Gastroesophageal sphincter (tissue), 4 donors: ENCODE data around the gene ADGRG6. TPM values are rescaled to one million over a fixed set of nuclear protein-coding genes. Genes with fewer than 3 reads are reported as not detected.

Experiments used
- ATAC-seq: fragments of 150-250 bp; one replicate; pipeline ENCODE4 v1.9.1; 2016; ENCODE audit warnings: mild to moderate bottlenecking, moderate library complexity
- H3K27ac ChIP-seq, 4 donors: fragments of 200-600 bp; sonication (generic) in 3 of 4; 1 replicate in 3 of 4; 2 replicates in 1 of 4; pipeline ENCODE4 v1.5.1; 2016 to 2019
- H3K27me3 ChIP-seq: fragments of 200-600 bp; sonication (generic); one replicate; pipeline ENCODE4 v1.5.1; 2019
- H3K36me3 ChIP-seq, 2 donors: fragments of 200-600 bp; sonication (generic); one replicate each; pipeline ENCODE4 v1.5.1; 2019; ENCODE audit warnings: control low read depth in 1 of 2
- H3K4me1 ChIP-seq, 3 donors: fragments of 200-600 bp; sonication (generic); 1 replicate in 2 of 3; 2 replicates in 1 of 3; pipeline ENCODE4 v1.5.1; 2016 to 2019; ENCODE audit warnings: control low read depth in 2 of 3
- H3K4me3 ChIP-seq, 2 donors: fragments of 200-600 bp; sonication (generic); one replicate each; pipeline ENCODE4 v1.5.1; 2019; ENCODE audit warnings: mild to moderate bottlenecking in 1 of 2, moderate library complexity in 1 of 2
- H3K9me3 ChIP-seq, 3 donors: fragments of 200-600 bp; sonication (generic); one replicate each; pipeline ENCODE4 v1.5.1; 2017 to 2019; ENCODE audit warnings: control low read depth in 2 of 3
- EP300 ChIP-seq: sonication (generic); formaldehyde crosslinking; IDR thresholded peaks from one replicate; pipeline ENCODE4 v1.6.1; 2017; ENCODE audit warnings: antibody characterized with exemption, mild to moderate bottlenecking
- POLR2A ChIP-seq, 2 donors: fragments of 450-650 bp; IDR thresholded peaks; one replicate each; pipeline ENCODE4 v1.6.1; 2017; ENCODE audit warnings: antibody characterized with exemption in 2 of 2, mild to moderate bottlenecking in 2 of 2, moderate library complexity in 1 of 2
- POLR2AphosphoS5 ChIP-seq: sonication (generic); formaldehyde crosslinking; IDR thresholded peaks from one replicate; pipeline ENCODE4 v1.6.1; 2017; ENCODE audit warnings: antibody characterized with exemption
- WGBS, 2 donors: methylation state at CpG; one replicate each; pipeline ENCODE4 v1.1.5; 2018; ENCODE audit warnings: low coverage in 1 of 2; 5-methylcytosine and 5-hydroxymethylcytosine counted together
- total RNA-seq, 4 donors: library from RNA; depleted of rRNA; stranded (reverse); fragments of >200 nt; gene quantifications; one replicate each; pipeline ENCODE4 v1.1.0, GENCODE V29; 2016
- TF ChIP-seq, protein P1 (sequence below), 4 experiments: fragments of 200-600 bp in 2 of 4; fragments of 450-650 bp in 2 of 4; sonication (generic) in 1 of 4; IDR thresholded peaks; one replicate each; pipeline ENCODE4 v1.5.1; 2017 to 2019; ENCODE audit warnings: antibody characterized with exemption in 4 of 4, mild to moderate bottlenecking in 2 of 4, moderate library complexity in 2 of 4

Gene ADGRG6
- total RNA-seq, 4 donors from 2014 or later, result 8.3 to 14.4 (median 11.4) TPM

- Histone ChIP-seq H3K4me3 (no peak overlapping the region), H3K4me1 (no peaks in the 10 kb centered on the region), H3K27me3 (no peaks in the 10 kb centered on the region), H3K9me3 (no peaks in the 10 kb centered on the region), H3K36me3 (no peaks in the 10 kb centered on the region), H3K27ac (no peak overlapping the region)
- ATAC-seq, result no peak
- TF ChIP-seq EP300 (no peak), POLR2A (IDR thresholded peaks at IDR 0.05) (no peak), POLR2AphosphoS5 (no peak)
- TF ChIP-seq, protein P1, sequence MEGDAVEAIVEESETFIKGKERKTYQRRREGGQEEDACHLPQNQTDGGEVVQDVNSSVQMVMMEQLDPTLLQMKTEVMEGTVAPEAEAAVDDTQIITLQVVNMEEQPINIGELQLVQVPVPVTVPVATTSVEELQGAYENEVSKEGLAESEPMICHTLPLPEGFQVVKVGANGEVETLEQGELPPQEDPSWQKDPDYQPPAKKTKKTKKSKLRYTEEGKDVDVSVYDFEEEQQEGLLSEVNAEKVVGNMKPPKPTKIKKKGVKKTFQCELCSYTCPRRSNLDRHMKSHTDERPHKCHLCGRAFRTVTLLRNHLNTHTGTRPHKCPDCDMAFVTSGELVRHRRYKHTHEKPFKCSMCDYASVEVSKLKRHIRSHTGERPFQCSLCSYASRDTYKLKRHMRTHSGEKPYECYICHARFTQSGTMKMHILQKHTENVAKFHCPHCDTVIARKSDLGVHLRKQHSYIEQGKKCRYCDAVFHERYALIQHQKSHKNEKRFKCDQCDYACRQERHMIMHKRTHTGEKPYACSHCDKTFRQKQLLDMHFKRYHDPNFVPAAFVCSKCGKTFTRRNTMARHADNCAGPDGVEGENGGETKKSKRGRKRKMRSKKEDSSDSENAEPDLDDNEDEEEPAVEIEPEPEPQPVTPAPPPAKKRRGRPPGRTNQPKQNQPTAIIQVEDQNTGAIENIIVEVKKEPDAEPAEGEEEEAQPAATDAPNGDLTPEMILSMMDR (IDR thresholded peaks at IDR 0.05), result no peak
- 77 to 100% methylated on average over 1 to 2 of the region's 2 CpGs for WGBS, 2 donors
These were observed 26.3 kb downstream of the ADGRG6 start for GRCh38 chr6:142328070-142328469.

GRCh38 chr6:142329486-142330113 lies 27.8 kb downstream of the ADGRG6 start:
- no peak overlapping the region for H3K27ac ChIP-seq
- H3K27me3 ChIP-seq, result no peaks in the 10 kb centered on the region
- no peaks in the 10 kb centered on the region for H3K9me3 ChIP-seq
- ATAC-seq, result no peak
- no peaks in the 10 kb centered on the region for H3K36me3 ChIP-seq
- TF ChIP-seq EP300, result no peak
- TF ChIP-seq POLR2AphosphoS5, result no peak
- TF ChIP-seq POLR2A (IDR thresholded peaks at IDR 0.05), result no peak
- TF ChIP-seq, protein P1 (IDR thresholded peaks at IDR 0.05), result no peak
- no peaks in the 10 kb centered on the region for H3K4me1 ChIP-seq
- H3K4me3 ChIP-seq, result no peak overlapping the region
- WGBS, 2 donors, result 68 to 78% methylated on average over 3 of the region's 3 CpGs

GRCh38 chr6:142331075-142331551 lies 29.3 kb downstream of the ADGRG6 start:
- Histone ChIP-seq H3K9me3 (no peaks in the 10 kb centered on the region), H3K4me3 (no peak overlapping the region), H3K36me3 (no peaks in the 10 kb centered on the region), H3K27ac (no peak overlapping the region), H3K27me3 (no peaks in the 10 kb centered on the region), H3K4me1 (no peaks in the 10 kb centered on the region)
- no peak for ATAC-seq
- WGBS, 2 donors, result 52 to 69% methylated on average over 2 of the region's 2 CpGs
- no peak for TF ChIP-seq EP300
- TF ChIP-seq POLR2AphosphoS5, result no peak
- TF ChIP-seq, protein P1 (IDR thresholded peaks at IDR 0.05), result no peak
- TF ChIP-seq POLR2A (IDR thresholded peaks at IDR 0.05), result no peak

DNA sequence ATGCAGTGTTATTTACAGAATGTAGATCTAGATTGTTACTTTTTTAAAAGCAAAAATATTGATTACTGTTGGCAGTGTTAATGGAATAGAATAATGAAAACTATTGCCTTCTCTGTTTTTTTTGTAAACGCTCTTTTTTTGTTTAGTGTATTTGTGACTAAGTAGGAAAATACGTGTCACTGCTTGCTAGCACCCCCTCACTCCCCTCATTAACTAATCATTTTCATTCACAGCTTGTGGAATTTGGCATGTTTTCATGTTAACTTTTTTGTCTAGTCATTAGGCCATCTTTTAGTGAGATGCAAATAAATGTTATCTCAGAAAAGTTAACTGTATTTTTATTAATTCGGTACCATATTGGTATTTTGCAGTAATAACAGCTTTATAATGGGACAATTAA lies 29.8 kb downstream of the ADGRG6 start:
- no peaks in the 10 kb centered on the region for H3K27me3 ChIP-seq
- ATAC-seq, result no peak
- no peak for TF ChIP-seq POLR2A (IDR thresholded peaks at IDR 0.05)
- TF ChIP-seq, protein P1 (IDR thresholded peaks at IDR 0.05), result no peak
- TF ChIP-seq POLR2AphosphoS5, result no peak
- no peak for TF ChIP-seq EP300
- no peaks in the 10 kb centered on the region for H3K9me3 ChIP-seq
- WGBS, 2 donors, result 65 to 76% methylated on average over 3 of the region's 3 CpGs
- H3K36me3 ChIP-seq, result no peaks in the 10 kb centered on the region
- H3K4me1 ChIP-seq, result no peaks in the 10 kb centered on the region
- H3K4me3 ChIP-seq, result no peak overlapping the region
- no peak overlapping the region for H3K27ac ChIP-seq

DNA sequence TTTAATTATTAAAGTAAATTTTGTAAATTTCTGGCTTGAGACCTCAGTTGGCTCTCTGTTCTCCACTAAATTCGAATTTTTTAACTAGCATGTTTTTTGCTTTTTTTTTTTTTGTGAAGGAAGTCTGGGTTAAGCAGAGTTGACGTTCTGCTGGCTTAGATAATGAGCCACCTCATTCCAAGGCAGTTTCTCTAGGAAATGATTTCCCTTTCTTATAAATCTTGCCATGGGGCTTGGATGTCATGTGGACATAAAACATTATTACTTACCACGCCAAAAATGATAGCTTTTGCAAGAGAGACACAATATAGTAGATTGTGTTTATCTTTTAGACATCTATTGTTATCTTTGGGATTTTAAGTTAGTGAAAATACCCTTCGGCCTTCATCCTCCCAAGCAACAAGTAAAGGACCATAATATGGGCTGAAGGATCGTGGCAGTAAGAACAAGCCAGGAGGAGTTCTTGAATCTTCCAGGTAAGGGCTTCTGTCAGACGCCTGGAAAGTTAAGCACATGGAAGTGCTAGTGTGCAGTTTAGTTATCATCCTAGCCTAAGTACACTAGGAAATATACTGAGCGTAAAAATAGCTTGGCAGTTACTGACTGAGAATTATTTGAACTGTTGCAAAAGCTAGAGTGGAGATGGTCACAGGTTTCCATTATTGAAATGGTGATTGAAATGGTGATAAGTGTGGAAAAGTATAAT lies 30.7 kb downstream of the ADGRG6 start:
- H3K27ac ChIP-seq, result no peak overlapping the region
- H3K4me3 ChIP-seq, result no peak overlapping the region
- 57 to 74% methylated on average over 7 of the region's 7 CpGs for WGBS, 2 donors
- no peaks in the 10 kb centered on the region for H3K36me3 ChIP-seq
- no peaks in the 10 kb centered on the region for H3K4me1 ChIP-seq
- H3K27me3 ChIP-seq, result no peaks in the 10 kb centered on the region
- ATAC-seq, result no peak
- no peaks in the 10 kb centered on the region for H3K9me3 ChIP-seq
- no peak for TF ChIP-seq POLR2AphosphoS5
- no peak for TF ChIP-seq EP300
- TF ChIP-seq, protein P1 (IDR thresholded peaks at IDR 0.05), result no peak
- TF ChIP-seq POLR2A (IDR thresholded peaks at IDR 0.05), result no peak
